SU-DHL-6 (cell line): Measurements from ENCODE around the gene KIAA2012.

Experiments
- H2AFZ ChIP-seq: fragments of 200-600 bp; sonication (generic); 2 replicates; pipeline ENCODE4 v1.6.1; 2014; ENCODE audit warnings: low read depth, mild to moderate bottlenecking, moderate library complexity, mixed read lengths, antibody characterized with exemption, low read length; ENCODE audit not compliant: severe bottlenecking
- H3F3A ChIP-seq: fragments of 200-600 bp; shearing (Covaris generic); 2 replicates; pipeline ENCODE4 v1.6.0; 2016; ENCODE audit warnings: antibody characterized with exemption, mild to moderate bottlenecking; ENCODE audit not compliant: insufficient read depth
- H3K27ac ChIP-seq: fragments of 200-600 bp; sonication (generic); 2 replicates; pipeline ENCODE4 v1.5.1; 2016; ENCODE audit warnings: low read depth, mild to moderate bottlenecking, low read length, moderate library complexity, mixed read lengths
- H3K27me3 ChIP-seq: fragments of 200-600 bp; sonication (generic), shearing (Covaris generic); 2 replicates; pipeline ENCODE4 v1.6.0; 2014; ENCODE audit warnings: mild to moderate bottlenecking, low read length
- H3K36me3 ChIP-seq: fragments of 200-600 bp; sonication (generic); 2 replicates; pipeline ENCODE4 v1.6.1; 2014; ENCODE audit warnings: mild to moderate bottlenecking, low read length, mixed read lengths
- H3K4me2 ChIP-seq: fragments of 300-600, 200-600 bp; shearing (Covaris generic), sonication (generic); 2 replicates; pipeline ENCODE4 v1.6.0; 2014; ENCODE audit warnings: low read length, low read depth, mild to moderate bottlenecking; ENCODE audit not compliant: poor library complexity, severe bottlenecking
- H3K4me3 ChIP-seq: fragments of 200-600 bp; sonication (generic); 2 replicates; pipeline ENCODE4 v1.5.1; 2014; ENCODE audit warnings: antibody characterized with exemption, low read length, mild to moderate bottlenecking, mixed read lengths; ENCODE audit not compliant: insufficient read depth, poor library complexity, severe bottlenecking
- H3K79me2 ChIP-seq: fragments of 200-600 bp; sonication (generic); 2 replicates; pipeline ENCODE4 v1.6.1; 2014; ENCODE audit warnings: mild to moderate bottlenecking, low read length, moderate library complexity; ENCODE audit not compliant: insufficient read depth
- H3K9ac ChIP-seq: fragments of 200-600 bp; sonication (generic); 2 replicates; pipeline ENCODE4 v1.7.0; 2014; ENCODE audit warnings: mild to moderate bottlenecking, low read length
- H3K9me2 ChIP-seq: fragments of 200-600 bp; sonication (generic); replicated peaks from 2 replicates; pipeline ENCODE4 v1.6.1; 2014; ENCODE audit warnings: low read length; ENCODE audit not compliant: insufficient read depth
- H3K9me3 ChIP-seq: fragments of 200-600 bp; sonication (generic); 2 replicates; pipeline ENCODE4 v1.6.1; 2014; ENCODE audit warnings: low read length, mixed read lengths; ENCODE audit not compliant: insufficient read depth
- H4K20me1 ChIP-seq: fragments of 200-600 bp; sonication (generic); 2 replicates; pipeline ENCODE4 v1.6.1; 2014; ENCODE audit warnings: low read depth, mild to moderate bottlenecking, antibody characterized with exemption, low read length, moderate library complexity, mixed read lengths
- EZH2phosphoT487 ChIP-seq: fragments of 200-600 bp; sonication (generic), shearing (Covaris generic); conservative IDR thresholded peaks from 2 replicates; pipeline ENCODE4 v1.6.1; 2018; ENCODE audit warnings: mild to moderate bottlenecking, antibody characterized with exemption, low read length, moderate library complexity, mixed read lengths
- TF ChIP-seq, protein P1 (sequence below): fragments of 200-600 bp; sonication (generic); IDR thresholded peaks from one replicate; pipeline ENCODE4 v1.5.1; 2017; ENCODE audit warnings: antibody characterized with exemption, mild to moderate bottlenecking, low read length, moderate library complexity; ENCODE audit not compliant: insufficient read depth, poor library complexity, severe bottlenecking

The KIAA2012 gene

DNA sequence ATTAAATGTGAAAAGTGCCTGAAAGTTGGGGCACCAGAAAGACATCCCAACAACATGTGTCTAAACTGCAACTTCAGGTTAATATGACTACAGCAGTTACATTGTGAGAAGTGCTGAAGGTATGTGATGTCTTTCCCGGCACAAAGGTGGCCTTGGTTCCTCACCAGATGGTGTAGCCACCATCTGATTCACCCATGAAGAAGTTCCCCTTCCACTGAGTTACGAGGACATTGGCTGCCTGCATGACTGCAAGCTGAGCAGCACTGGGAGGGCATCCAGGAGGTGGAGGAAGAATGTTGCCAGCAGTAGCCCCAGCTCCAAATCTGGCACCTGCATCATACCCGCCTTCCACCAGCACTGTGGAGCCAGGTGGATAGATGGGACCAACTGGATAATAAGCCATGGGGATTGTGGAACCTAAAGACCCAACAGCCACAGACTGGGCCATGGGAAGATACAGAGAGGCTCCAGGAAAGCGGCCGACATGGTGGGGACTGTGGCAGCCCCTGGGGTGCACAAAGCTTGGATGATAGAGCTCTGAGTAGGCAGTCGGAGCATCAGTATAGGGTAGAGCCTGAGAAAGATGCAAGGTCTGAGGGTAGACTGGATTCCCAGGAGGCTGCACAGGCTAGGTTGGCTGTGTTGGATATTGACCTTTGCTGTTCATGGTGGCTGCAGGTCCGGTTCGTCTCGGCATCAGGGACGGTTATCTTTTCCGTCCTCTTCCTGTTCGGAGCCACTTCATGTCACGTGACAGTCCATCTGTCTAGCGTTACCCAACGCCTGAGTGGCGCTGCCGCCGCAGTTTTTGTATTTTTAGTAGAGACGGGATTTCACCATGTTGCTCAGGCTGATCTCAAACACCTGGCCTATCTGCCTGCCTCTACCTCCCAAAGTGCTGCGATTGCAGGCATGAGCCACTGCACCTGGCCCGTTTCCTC is 128.4 kb downstream of the KIAA2012 start:
- no peaks in the 10 kb centered on the region for H3K79me2 ChIP-seq
- no peaks in the 10 kb centered on the region; the same call in 1 of the 2 replicates for H3F3A ChIP-seq
- H3K9me2 ChIP-seq: no peaks in the 10 kb centered on the region
- H3K9ac ChIP-seq: no peak overlapping the region
- peaks cover 11% of the 10 kb centered on the region for H3K36me3 ChIP-seq
- no peaks in the 10 kb centered on the region for H3K27me3 ChIP-seq
- TF ChIP-seq EZH2phosphoT487: no peak
- TF ChIP-seq, protein P1, sequence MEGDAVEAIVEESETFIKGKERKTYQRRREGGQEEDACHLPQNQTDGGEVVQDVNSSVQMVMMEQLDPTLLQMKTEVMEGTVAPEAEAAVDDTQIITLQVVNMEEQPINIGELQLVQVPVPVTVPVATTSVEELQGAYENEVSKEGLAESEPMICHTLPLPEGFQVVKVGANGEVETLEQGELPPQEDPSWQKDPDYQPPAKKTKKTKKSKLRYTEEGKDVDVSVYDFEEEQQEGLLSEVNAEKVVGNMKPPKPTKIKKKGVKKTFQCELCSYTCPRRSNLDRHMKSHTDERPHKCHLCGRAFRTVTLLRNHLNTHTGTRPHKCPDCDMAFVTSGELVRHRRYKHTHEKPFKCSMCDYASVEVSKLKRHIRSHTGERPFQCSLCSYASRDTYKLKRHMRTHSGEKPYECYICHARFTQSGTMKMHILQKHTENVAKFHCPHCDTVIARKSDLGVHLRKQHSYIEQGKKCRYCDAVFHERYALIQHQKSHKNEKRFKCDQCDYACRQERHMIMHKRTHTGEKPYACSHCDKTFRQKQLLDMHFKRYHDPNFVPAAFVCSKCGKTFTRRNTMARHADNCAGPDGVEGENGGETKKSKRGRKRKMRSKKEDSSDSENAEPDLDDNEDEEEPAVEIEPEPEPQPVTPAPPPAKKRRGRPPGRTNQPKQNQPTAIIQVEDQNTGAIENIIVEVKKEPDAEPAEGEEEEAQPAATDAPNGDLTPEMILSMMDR: no peak
- H3K27ac ChIP-seq: no peak overlapping the region
- H3K4me3 ChIP-seq: no peak overlapping the region
- H4K20me1 ChIP-seq: no peaks in the 10 kb centered on the region
- no peak overlapping the region for H3K4me2 ChIP-seq
- H3K9me3 ChIP-seq: no peaks in the 10 kb centered on the region
- H2AFZ ChIP-seq: no peak overlapping the region

DNA sequence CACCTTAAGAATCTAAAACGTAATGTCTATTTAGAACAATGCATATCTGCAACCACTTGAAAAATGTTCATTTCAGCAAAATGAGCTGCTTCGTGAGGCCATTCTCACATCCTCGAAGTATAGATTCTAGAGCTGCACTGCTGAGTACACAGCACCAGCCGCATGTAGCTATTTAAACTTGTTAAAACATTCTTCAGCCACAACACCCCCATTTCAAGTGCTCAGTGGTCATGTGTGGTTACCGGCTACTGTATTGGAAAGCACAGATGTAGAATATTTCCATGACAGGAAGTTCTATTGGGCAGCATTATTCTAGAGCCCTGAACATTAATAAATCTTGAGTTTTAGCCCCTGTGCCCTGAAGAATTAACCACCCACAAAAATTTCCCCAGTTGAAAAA is 130.3 kb downstream of the KIAA2012 start:
- Histone ChIP-seq H3K27me3 (no peaks in the 10 kb centered on the region), H3K79me2 (no peaks in the 10 kb centered on the region), H3K9ac (no peak overlapping the region), H2AFZ (no peak overlapping the region), H3K9me3 (no peaks in the 10 kb centered on the region), H3K4me2 (no peak overlapping the region), H3K9me2 (no peaks in the 10 kb centered on the region), H3K36me3 (peaks cover 11% of the 10 kb centered on the region), H3F3A (peaks cover 5% of the 10 kb centered on the region; the same call in 1 of the 2 replicates), H4K20me1 (no peaks in the 10 kb centered on the region), H3K27ac (no peak overlapping the region), H3K4me3 (no peak overlapping the region)
- TF ChIP-seq, protein P1: no peak
- no peak for TF ChIP-seq EZH2phosphoT487

DNA sequence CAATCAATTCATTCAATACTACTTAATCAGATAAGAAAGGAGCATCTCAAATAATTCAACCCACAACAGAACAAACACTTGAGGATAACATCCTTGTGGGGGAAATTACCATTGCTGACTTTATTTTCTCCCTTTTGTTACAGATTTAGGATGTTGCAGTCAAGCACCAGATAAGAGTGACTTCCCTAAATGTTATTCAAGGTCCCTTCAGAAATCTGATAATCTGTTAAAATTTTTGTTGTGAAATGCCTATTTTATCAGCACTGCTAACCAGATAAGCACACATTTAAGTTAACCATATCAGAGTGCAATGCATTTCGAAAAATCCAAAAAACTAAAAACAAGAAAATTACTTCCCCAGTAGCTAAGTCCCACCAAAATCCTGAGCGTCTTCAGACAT is 131.8 kb downstream of the KIAA2012 start:
- Histone ChIP-seq H3K4me2 (no peak overlapping the region), H3K9me2 (no peaks in the 10 kb centered on the region), H4K20me1 (no peaks in the 10 kb centered on the region), H3K9me3 (no peaks in the 10 kb centered on the region), H3K79me2 (no peaks in the 10 kb centered on the region), H3F3A (peaks cover 5% of the 10 kb centered on the region; the same call in 1 of the 2 replicates), H3K4me3 (no peak overlapping the region), H2AFZ (no peak overlapping the region), H3K9ac (no peak overlapping the region), H3K27me3 (no peaks in the 10 kb centered on the region), H3K27ac (no peak overlapping the region), H3K36me3 (peaks cover 11% of the 10 kb centered on the region)
- no peak for TF ChIP-seq EZH2phosphoT487
- TF ChIP-seq, protein P1: no peak
